HTR-8/SVneo (cell line): Measurements from ENCODE around the gene TMEM156.
"Not testable (repeated sequence)": the region's sequence is repeated elsewhere in the genome, so short reads cannot be mapped to it uniquely, and the experiment has no call there.

Experiments
- DNase-seq: peaks from one replicate; pipeline ENCODE4 v3.0.0; 2011; ENCODE audit warnings: low spot score, mixed read lengths; ENCODE audit not compliant: insufficient read length
- FAIRE-seq: peaks from 2 replicates; lab custom pipeline; 2011; peaks lifted over from hg19 to GRCh38; lab: Jason Lieb, UNC

TMEM156 gene

GRCh38 chr4:38964942-38965775 is 67.0 kb downstream of the TMEM156 start:
- no peak for FAIRE-seq
- no peak for DNase-seq

GRCh38 chr4:38959248-38959647 is 73.0 kb downstream of the TMEM156 start:
- FAIRE-seq, DNase-seq: not testable (repeated sequence)

- DNase-seq (no peak), FAIRE-seq (no peak)
Observed at GRCh38 chr4:38958453-38959190, 73.6 kb downstream of the TMEM156 start.

GRCh38 chr4:38957893-38958292 is 74.3 kb downstream of the TMEM156 start:
- FAIRE-seq (no peak), DNase-seq (no peak)

GRCh38 chr4:38957261-38957815 is 74.9 kb downstream of the TMEM156 start:
- FAIRE-seq (no peak), DNase-seq (no peak)

GRCh38 chr4:38955957-38956356 is 76.3 kb downstream of the TMEM156 start:
- FAIRE-seq: no peak

GRCh38 chr4:38954727-38955126 is 77.5 kb downstream of the TMEM156 start:
- no peak for FAIRE-seq

More at GRCh38 chr4:38955957-38956356, 76.3 kb downstream of the TMEM156 start:
- DNase-seq: no peak

GRCh38 chr4:38952017-38952416 is 80.2 kb downstream of the TMEM156 start:
- no peak for FAIRE-seq
- DNase-seq: no peak

More at GRCh38 chr4:38954727-38955126, 77.5 kb downstream of the TMEM156 start:
- DNase-seq: no peak

- no peak for DNase-seq
- FAIRE-seq: no peak
Observed at GRCh38 chr4:38951598-38951997, 80.6 kb downstream of the TMEM156 start.

- no peak for DNase-seq
- FAIRE-seq: no peak
Observed at GRCh38 chr4:38950734-38951133, 81.5 kb downstream of the TMEM156 start.

GRCh38 chr4:38950159-38950558 is 82.0 kb downstream of the TMEM156 start:
- DNase-seq: no peak
- no peak for FAIRE-seq

- DNase-seq (peak; percentile 8), FAIRE-seq (peak; percentile 74)
Observed at GRCh38 chr4:38949411-38950051, 82.7 kb downstream of the TMEM156 start.

GRCh38 chr4:38948551-38948950 is 83.7 kb downstream of the TMEM156 start:
- DNase-seq (peak; percentile 68), FAIRE-seq (no peak)

- DNase-seq (no peak), FAIRE-seq (no peak)
Observed at GRCh38 chr4:38946919-38947318, 85.3 kb downstream of the TMEM156 start.

GRCh38 chr4:38944440-38944839 is 87.8 kb downstream of the TMEM156 start:
- no peak for FAIRE-seq
- DNase-seq: no peak

GRCh38 chr4:38943343-38943742 is 88.9 kb downstream of the TMEM156 start:
- FAIRE-seq (no peak), DNase-seq (no peak)

GRCh38 chr4:38941906-38942305 is 90.3 kb downstream of the TMEM156 start:
- DNase-seq, FAIRE-seq: not testable (repeated sequence)

- no peak for DNase-seq
- no peak for FAIRE-seq
Observed at GRCh38 chr4:38940476-38940875, 91.7 kb downstream of the TMEM156 start.

GRCh38 chr4:38939165-38939564 is 93.0 kb downstream of the TMEM156 start:
- no peak for FAIRE-seq
- no peak for DNase-seq

GRCh38 chr4:38935391-38936073 is 96.7 kb downstream of the TMEM156 start:
- no peak for FAIRE-seq
- DNase-seq: no peak
